Mesenchymal stem cell (in vitro differentiated cells and primary cell): ENCODE data around the gene FHL1. TPM values are rescaled to one million over a fixed set of nuclear protein-coding genes. Genes with fewer than 3 reads are reported as not detected.
A peak's percentile ranks its signal among the peaks of the same experiment; 100 is the strongest.

Experiments
- DNase-seq: peaks from one replicate; pipeline ENCODE4 v3.0.0-alpha.2; 2013
- H2AFZ ChIP-seq: one replicate; pipeline ENCODE4 v1.6.1; 2013; ENCODE audit warnings: low read depth, mild to moderate bottlenecking, control low read depth, inconsistent platforms, low read length, moderate library complexity
- H2AK5ac ChIP-seq: 2 replicates; pipeline ENCODE4 v1.6.1; 2013; ENCODE audit warnings: low read length, moderate library complexity, mild to moderate bottlenecking, inconsistent platforms; ENCODE audit not compliant: severe bottlenecking
- H2BK120ac ChIP-seq: one replicate; pipeline ENCODE4 v1.6.1; 2013; ENCODE audit warnings: low read depth, mild to moderate bottlenecking, inconsistent platforms, low read length, moderate library complexity
- H2BK12ac ChIP-seq, 2 experiments: one replicate each; pipeline ENCODE4 v1.6.1; 2013; ENCODE audit warnings: inconsistent platforms in 2 of 2, low read length in 2 of 2, mild to moderate bottlenecking in 2 of 2, moderate library complexity in 2 of 2, control low read depth in 1 of 2
- H2BK15ac ChIP-seq: one replicate; pipeline ENCODE4 v1.6.1; 2013; ENCODE audit warnings: mild to moderate bottlenecking, low read depth, inconsistent platforms; ENCODE audit not compliant: poor library complexity, severe bottlenecking
- H2BK5ac ChIP-seq: 2 replicates; pipeline ENCODE4 v1.6.1; 2013; ENCODE audit warnings: low read depth, mild to moderate bottlenecking, low read length, control low read depth, inconsistent platforms; ENCODE audit not compliant: poor library complexity, severe bottlenecking
- H3K14ac ChIP-seq, 2 experiments: one replicate each; pipeline ENCODE4 v1.6.1; 2013; ENCODE audit warnings: inconsistent platforms in 2 of 2, low read length in 2 of 2, control low read depth in 1 of 2, mild to moderate bottlenecking in 1 of 2, moderate library complexity in 1 of 2
- H3K18ac ChIP-seq, 2 experiments: one replicate each; pipeline ENCODE4 v1.6.1; 2013; ENCODE audit warnings: inconsistent platforms in 2 of 2, low read length in 2 of 2, control low read depth in 1 of 2, low read depth in 1 of 2, mild to moderate bottlenecking in 1 of 2
- H3K23ac ChIP-seq, 2 experiments: one replicate each; pipeline ENCODE4 v1.6.1; 2013; ENCODE audit warnings: inconsistent platforms in 2 of 2, low read length in 2 of 2, mild to moderate bottlenecking in 2 of 2, moderate library complexity in 2 of 2, control low read depth in 1 of 2
- H3K27ac ChIP-seq: 2 replicates; pipeline ENCODE4 v1.5.1; 2013; ENCODE audit warnings: mild to moderate bottlenecking, moderate library complexity, low read length, control low read depth, inconsistent platforms; ENCODE audit not compliant: poor library complexity, severe bottlenecking
- H3K27me3 ChIP-seq, 2 experiments: 2 replicates each; pipeline versions ENCODE4 v1.6.1 to v1.7.0; 2013; ENCODE audit warnings: low read length in 2 of 2, mild to moderate bottlenecking in 2 of 2, moderate library complexity in 2 of 2, control low read depth in 1 of 2, inconsistent platforms in 1 of 2; ENCODE audit not compliant: control insufficient read depth in 1 of 2, insufficient read depth in 1 of 2
- H3K36me3 ChIP-seq, 2 experiments: 2 replicates each; pipeline versions ENCODE4 v1.6.1 to v1.7.0; 2013; ENCODE audit warnings: low read length in 2 of 2, control low read depth in 1 of 2, inconsistent platforms in 1 of 2, low read depth in 1 of 2, mild to moderate bottlenecking in 1 of 2; ENCODE audit not compliant: insufficient read depth in 2 of 2, control insufficient read depth in 1 of 2
- H3K4ac ChIP-seq, 2 experiments: one replicate each; pipeline ENCODE4 v1.6.1; 2013; ENCODE audit warnings: inconsistent platforms in 2 of 2, low read length in 2 of 2, mild to moderate bottlenecking in 2 of 2, moderate library complexity in 2 of 2, control low read depth in 1 of 2, low read depth in 1 of 2
- H3K4me1 ChIP-seq: 2 replicates; pipeline ENCODE4 v1.6.1; 2013; ENCODE audit warnings: low read depth, low read length, control low read depth; ENCODE audit not compliant: control insufficient read depth, insufficient read depth
- H3K4me2 ChIP-seq: 2 replicates; pipeline ENCODE4 v1.6.1; 2013; ENCODE audit warnings: low read length, mild to moderate bottlenecking, inconsistent platforms; ENCODE audit not compliant: poor library complexity, severe bottlenecking
- H3K4me3 ChIP-seq, 2 experiments: 2 replicates each; pipeline versions ENCODE4 v1.5.1 to v1.7.0; 2013; ENCODE audit warnings: low read length in 2 of 2, mild to moderate bottlenecking in 2 of 2, control low read depth in 1 of 2, low read depth in 1 of 2; ENCODE audit not compliant: insufficient read depth in 1 of 2
- H3K79me1 ChIP-seq: replicated peaks from 2 replicates; pipeline ENCODE4 v1.6.1; 2013; ENCODE audit warnings: mild to moderate bottlenecking, control low read depth, low read length, inconsistent platforms; ENCODE audit not compliant: poor library complexity, severe bottlenecking
- H3K9ac ChIP-seq: 2 replicates; pipeline ENCODE4 v1.7.0; 2013; ENCODE audit warnings: mild to moderate bottlenecking, low read length, moderate library complexity
- H3K9me3 ChIP-seq: 2 replicates; pipeline ENCODE4 v1.7.0; 2013; ENCODE audit warnings: mild to moderate bottlenecking, low read length; ENCODE audit not compliant: control insufficient read depth
- H4K8ac ChIP-seq: one replicate; pipeline ENCODE4 v1.6.1; 2013; ENCODE audit warnings: inconsistent platforms, mild to moderate bottlenecking, low read length, moderate library complexity
- H4K91ac ChIP-seq: one replicate; pipeline ENCODE4 v1.6.1; 2013; ENCODE audit warnings: mild to moderate bottlenecking, low read length, inconsistent platforms
- WGBS: methylation state at CpG from one replicate; pipeline ENCODE4 v1.1.7; 2013; ENCODE audit warnings: mixed read lengths; 5-methylcytosine and 5-hydroxymethylcytosine counted together
- small RNA-seq: library from polyadenylated mRNA; stranded (forward); fragments of <200 nt; extraction: miRNeasy Mini kit (QIAGEN cat#:217004); gene quantifications from one replicate; pipeline ENCODE3, GENCODE V24; 2013; ENCODE audit warnings: low read depth

Gene FHL1

GRCh38 chrX:136259543-136259942, 112.2 kb downstream of the FHL1 start:
- Histone ChIP-seq H2BK15ac (no peak overlapping the region), H3K27ac (peak overlapping the region; percentile 79), H3K4me1 (no peaks in the 10 kb centered on the region), H3K4ac (no peak overlapping the region), H4K8ac (no peak overlapping the region), H3K9ac (no peak overlapping the region), H4K91ac (no peak overlapping the region), H3K9me3 (no peaks in the 10 kb centered on the region), H2BK5ac (no peak overlapping the region), H2AFZ (no peak overlapping the region), H3K27me3 (peaks cover 0 to 12% of the 10 kb centered on the region in 2 experiments), H2AK5ac (no peak overlapping the region), H3K36me3 (no peaks in the 10 kb centered on the region), H3K23ac (no peak overlapping the region), H3K79me1 (no peaks in the 10 kb centered on the region), H3K4me2 (no peak overlapping the region), H2BK12ac (no peak overlapping the region), H3K4me3 (no peak overlapping the region), H3K14ac (no peak overlapping the region), H2BK120ac (no peak overlapping the region), H3K18ac (no peak overlapping the region)
- 0% methylated on average over 3 of the region's 4 CpGs for WGBS
- DNase-seq: peak; percentile 74

- Histone ChIP-seq H2AK5ac (no peak overlapping the region), H3K9me3 (no peaks in the 10 kb centered on the region), H3K79me1 (no peaks in the 10 kb centered on the region), H2BK15ac (no peak overlapping the region), H3K4me3 (no peak overlapping the region), H3K14ac (no peak overlapping the region), H3K4me2 (no peak overlapping the region), H2AFZ (no peak overlapping the region), H3K18ac (no peak overlapping the region), H2BK5ac (no peak overlapping the region), H2BK120ac (no peak overlapping the region), H3K4me1 (no peaks in the 10 kb centered on the region), H3K27ac (peak overlapping the region; percentile 79), H3K9ac (no peak overlapping the region), H2BK12ac (no peak overlapping the region), H3K23ac (no peak overlapping the region), H4K91ac (no peak overlapping the region), H4K8ac (no peak overlapping the region), H3K36me3 (no peaks in the 10 kb centered on the region), H3K4ac (no peak overlapping the region), H3K27me3 (peaks cover 0 to 8% of the 10 kb centered on the region in 2 experiments)
- DNase-seq: peak; percentile 72
These were observed 113.4 kb downstream of the FHL1 start for GRCh38 chrX:136260776-136261175.

Small RNA genes within 50 kb of the gene (small RNA-seq; reads per million reads assigned to genes)
- gene RF01210: not detected
